ENCODE measurements around the gene BTG2. TPM values are rescaled to one million over a fixed set of nuclear protein-coding genes. Genes with fewer than 3 reads are reported as not detected.
"Not testable (repeated sequence)": the region's sequence is repeated elsewhere in the genome, so short reads cannot be mapped to it uniquely, and the experiment has no call there.

The BTG2 gene, protein sequence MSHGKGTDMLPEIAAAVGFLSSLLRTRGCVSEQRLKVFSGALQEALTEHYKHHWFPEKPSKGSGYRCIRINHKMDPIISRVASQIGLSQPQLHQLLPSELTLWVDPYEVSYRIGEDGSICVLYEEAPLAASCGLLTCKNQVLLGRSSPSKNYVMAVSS
- 100 to 1,000 TPM in 3 of 4 donors, 10 to 100 TPM in 1; 98.6 to 205 (median 131) TPM for total RNA-seq

GRCh38 chr1:203304919-203305808 is at the start of gene BTG2:
Gene BTG2, plus strand, starts transcription at chr1:203305519. Its CDS starts 88 bp downstream, at chr1:203305607.
- intact Hi-C loops (cut with DNase I; ENCODE audit: low total_unique reads): no loop called here
- peak; percentile 84 to 98 for DNase-seq (ENCODE audit: low spot score in 2 of 2)
- TF ChIP-seq POLR2A (IDR thresholded peaks at IDR 0.05) (peak; percentile 36 to 99), CTCF (IDR thresholded peaks at IDR 0.05) (no peak)
- WGBS, 2 donors: 4 to 8% methylated on average over 24 to 58 of the region's 79 CpGs
- peak within 1 kb of the TSS; percentile 93 for H3K4me3 ChIP-seq (ENCODE audit: low read depth, poor library complexity, severe bottlenecking)

DNA sequence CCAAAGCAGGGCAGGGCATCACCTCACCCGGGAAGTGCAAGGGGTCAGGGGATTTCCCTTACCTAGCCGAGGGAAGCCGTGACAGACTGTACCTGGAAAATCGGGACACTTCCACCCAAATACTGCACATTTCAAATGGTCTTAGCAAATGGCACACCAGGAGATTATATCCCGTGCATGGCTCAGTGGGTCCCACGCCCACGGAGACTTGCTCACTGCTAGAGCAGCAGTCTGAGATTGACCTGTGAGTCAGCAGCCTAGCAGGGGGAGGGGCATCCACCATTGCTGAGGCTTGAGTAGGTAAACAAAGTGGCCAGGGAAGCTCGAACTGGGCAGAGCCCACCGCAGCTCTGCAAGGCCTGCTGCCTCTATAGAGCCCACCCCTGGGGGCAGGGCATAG is 48.7 kb upstream of the BTG2 start:
- intact Hi-C loops (cut with DNase I; ENCODE audit: low total_unique reads); DNase-seq (ENCODE audit: low spot score in 2 of 2): not testable (repeated sequence)
- 88 to 89% methylated on average over 9 of the region's 9 CpGs for WGBS, 2 donors

DNA sequence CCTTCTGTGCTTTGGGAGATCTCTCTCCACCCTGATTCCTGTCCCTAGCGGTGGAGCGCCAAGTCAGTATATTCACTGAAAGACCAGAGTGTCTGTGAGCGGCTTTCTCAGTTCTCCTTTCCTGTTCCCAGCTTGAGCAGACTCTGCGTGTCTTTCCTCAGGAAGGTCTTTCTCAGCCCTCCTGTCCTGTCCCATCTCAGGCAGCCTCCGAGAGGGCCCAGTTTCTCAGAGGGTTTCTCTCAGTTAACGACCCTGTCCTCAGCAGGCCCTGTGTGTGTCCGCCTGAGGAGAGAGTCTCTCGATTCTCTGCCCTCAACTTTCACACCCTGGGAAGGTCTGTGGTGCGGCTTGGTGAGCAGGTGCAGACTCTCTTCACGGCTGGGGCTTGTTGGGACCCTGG is 41.8 kb upstream of the BTG2 start:
- intact Hi-C loops (cut with DNase I; ENCODE audit: low total_unique reads): no loop called here
- TF ChIP-seq POLR2A (IDR thresholded peaks at IDR 0.05): no peak
- TF ChIP-seq CTCF (IDR thresholded peaks at IDR 0.05): no peak
- H3K4me3 ChIP-seq (ENCODE audit: low read depth, poor library complexity, severe bottlenecking): no peak overlapping the region
- 67 to 74% methylated on average over 10 of the region's 10 CpGs for WGBS, 2 donors
- DNase-seq (ENCODE audit: low spot score in 2 of 2): no peak

More for the DNA sequence above, 48.7 kb upstream of the BTG2 start:
- H3K4me3 ChIP-seq (ENCODE audit: low read depth, poor library complexity, severe bottlenecking): not testable (repeated sequence)

DNA sequence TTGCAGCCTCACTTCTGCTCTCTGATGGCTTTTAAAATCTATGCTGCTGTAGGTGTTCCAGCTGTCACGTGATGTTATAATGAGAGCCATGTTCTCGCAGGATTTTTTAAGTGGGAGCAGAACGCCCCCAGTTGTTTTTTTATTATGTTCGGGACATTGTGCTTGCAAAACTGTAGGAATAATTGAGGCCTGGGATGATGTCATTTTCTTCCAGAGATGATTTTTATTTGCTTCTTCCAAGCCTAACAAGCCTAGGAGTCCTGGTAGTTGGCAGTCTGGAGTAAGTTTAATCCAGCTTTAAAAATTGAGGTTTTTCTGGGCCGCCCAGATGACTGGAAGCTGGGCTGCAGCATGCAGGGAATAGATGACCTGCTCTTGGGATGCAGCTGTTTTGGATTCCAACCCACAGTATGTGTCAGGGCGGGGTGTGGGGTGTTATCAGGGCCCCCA is 41.2 kb upstream of the BTG2 start:
- intact Hi-C loops (cut with DNase I; ENCODE audit: low total_unique reads): no loop called here

GRCh38 chr1:203265541-203265940 is 39.8 kb upstream of the BTG2 start:
- intact Hi-C loops (cut with DNase I; ENCODE audit: low total_unique reads): no loop called here
- H3K4me3 ChIP-seq (ENCODE audit: low read depth, poor library complexity, severe bottlenecking): no peak overlapping the region
- 37 to 54% methylated on average over 4 of the region's 4 CpGs for WGBS, 2 donors
- TF ChIP-seq POLR2A (IDR thresholded peaks at IDR 0.05) (no peak), CTCF (IDR thresholded peaks at IDR 0.05) (no peak)
- no peak for DNase-seq (ENCODE audit: low spot score in 2 of 2)

More for the DNA sequence above, 41.2 kb upstream of the BTG2 start:
- no peak overlapping the region for H3K4me3 ChIP-seq (ENCODE audit: low read depth, poor library complexity, severe bottlenecking)
- DNase-seq (ENCODE audit: low spot score in 2 of 2): no peak
- WGBS, 2 donors: 52 to 55% methylated on average over 6 of the region's 6 CpGs
- TF ChIP-seq CTCF (IDR thresholded peaks at IDR 0.05): no peak

DNA sequence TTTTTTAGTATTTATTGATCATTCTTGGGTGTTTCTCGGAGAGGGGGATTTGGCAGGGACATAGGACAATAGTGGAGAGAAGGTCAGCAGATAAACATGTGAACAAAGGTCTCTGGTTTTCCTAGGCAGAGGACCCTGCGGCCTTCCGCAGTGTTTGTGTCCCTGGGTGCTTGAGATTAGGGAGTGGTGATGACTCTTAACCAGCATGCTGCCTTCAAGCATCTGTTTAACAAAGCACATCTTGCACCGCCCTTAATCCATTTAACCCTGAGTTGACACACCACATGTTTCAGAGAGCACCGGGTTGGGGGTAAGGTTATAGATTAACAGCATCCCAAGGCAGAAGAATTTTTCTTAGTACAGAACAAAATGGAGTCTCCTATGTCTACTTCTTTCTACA is 39.2 kb upstream of the BTG2 start:
- DNase-seq (ENCODE audit: low spot score in 2 of 2); H3K4me3 ChIP-seq (ENCODE audit: low read depth, poor library complexity, severe bottlenecking); intact Hi-C loops (cut with DNase I; ENCODE audit: low total_unique reads): not testable (repeated sequence)
- 52 to 53% methylated on average over 5 of the region's 5 CpGs for WGBS, 2 donors
